OCI-LY1 (cell line): ENCODE data around the gene B2M.

ENCODE experiments used
- H2AFZ ChIP-seq: fragments of 200-600 bp; sonication (generic), shearing (Covaris generic); 2 replicates; pipeline ENCODE4 v1.6.0; 2014; ENCODE audit warnings: antibody characterized with exemption, mild to moderate bottlenecking, low read length
- H3F3A ChIP-seq: fragments of 200-600 bp; sonication (generic), shearing (Covaris generic); 2 replicates; pipeline ENCODE4 v1.6.0; 2014; ENCODE audit warnings: mild to moderate bottlenecking, antibody characterized with exemption, low read length, moderate library complexity; ENCODE audit not compliant: insufficient read depth
- H3K27ac ChIP-seq: fragments of 200-600 bp; sonication (generic); 2 replicates; pipeline ENCODE4 v1.5.1; 2014; ENCODE audit warnings: low read length, mixed run types, mild to moderate bottlenecking, low read depth; ENCODE audit not compliant: poor library complexity, severe bottlenecking
- H3K27me3 ChIP-seq: fragments of 200-600 bp; sonication (generic); 2 replicates; pipeline ENCODE4 v1.6.0; 2014; ENCODE audit warnings: antibody characterized with exemption, mild to moderate bottlenecking, low read length, moderate library complexity; ENCODE audit not compliant: insufficient read depth
- H3K36me3 ChIP-seq: fragments of 200-600 bp; sonication (generic); 2 replicates; pipeline ENCODE4 v1.6.1; 2014; ENCODE audit warnings: mild to moderate bottlenecking, antibody characterized with exemption, low read length, moderate library complexity, mixed read lengths; ENCODE audit not compliant: insufficient read depth
- H3K4me1 ChIP-seq: fragments of 200-600 bp; sonication (generic); 2 replicates; pipeline ENCODE4 v1.5.1; 2014; ENCODE audit warnings: mild to moderate bottlenecking, low read length, moderate library complexity; ENCODE audit not compliant: insufficient read depth, severe bottlenecking
- H3K4me2 ChIP-seq: fragments of 200-600 bp; sonication (generic), shearing (Covaris generic); 2 replicates; pipeline ENCODE4 v1.6.1; 2014; ENCODE audit warnings: low read length
- H3K4me3 ChIP-seq: fragments of 200-600 bp; sonication (generic); 2 replicates; pipeline ENCODE4 v1.5.1; 2014; ENCODE audit warnings: low read length, low read depth, mild to moderate bottlenecking, mixed read lengths; ENCODE audit not compliant: poor library complexity, severe bottlenecking
- H3K79me2 ChIP-seq: fragments of 200-600 bp; shearing (Covaris generic); 2 replicates; pipeline ENCODE4 v1.6.1; 2016; ENCODE audit warnings: mixed run types, low read length, mixed read lengths; ENCODE audit not compliant: insufficient read depth
- H3K9ac ChIP-seq: fragments of 200-600 bp; sonication (generic), shearing (Covaris generic); 2 replicates; pipeline ENCODE4 v1.6.1; 2014; ENCODE audit warnings: mild to moderate bottlenecking, low read length, mixed read lengths
- H3K9me2 ChIP-seq: fragments of 200-600 bp; sonication (generic), shearing (Covaris generic); 2 replicates; pipeline ENCODE4 v1.6.1; 2014; ENCODE audit warnings: low read depth, mild to moderate bottlenecking, low read length, mixed read lengths
- H3K9me3 ChIP-seq: fragments of 200-600 bp; shearing (Covaris generic); 2 replicates; pipeline ENCODE4 v1.6.1; 2014; ENCODE audit warnings: low read length, mixed read lengths
- H4K20me1 ChIP-seq: fragments of 200-600 bp; sonication (generic), shearing (Covaris generic); 2 replicates; pipeline ENCODE4 v1.6.0; 2016; ENCODE audit warnings: mild to moderate bottlenecking, low read length; ENCODE audit not compliant: insufficient read depth
- CTCF ChIP-seq: fragments of 200-600 bp; sonication (generic), shearing (Covaris generic); IDR thresholded peaks from 2 replicates; pipeline ENCODE4 v1.5.1; 2017; ENCODE audit warnings: mild to moderate bottlenecking, antibody characterized with exemption, low read length, moderate library complexity, mixed read lengths
- EZH2 ChIP-seq: fragments of 200-600 bp; sonication (generic), shearing (Covaris generic); IDR thresholded peaks from 2 replicates; pipeline ENCODE4 v1.8.0; 2017; ENCODE audit warnings: borderline replicate concordance, mixed run types, mild to moderate bottlenecking, antibody characterized with exemption, low read length, moderate library complexity, mixed read lengths

The B2M gene

GRCh38 chr15:44715142-44715796 lies 4.0 kb downstream of the B2M start:
- H3K4me3 ChIP-seq = no peak overlapping the region
- H3K27me3 ChIP-seq = no peaks in the 10 kb centered on the region
- no peak overlapping the region for H2AFZ ChIP-seq
- no peaks in the 10 kb centered on the region for H3K9me2 ChIP-seq
- peaks cover 59% of the 10 kb centered on the region for H3K36me3 ChIP-seq
- H3K4me2 ChIP-seq = no peak overlapping the region
- H3K4me1 ChIP-seq = peaks cover 46% of the 10 kb centered on the region
- H3K9me3 ChIP-seq = no peaks in the 10 kb centered on the region
- H3F3A ChIP-seq = 0 out of 2 replicates have a peak, but pooled peaks cover 4% of the 10 kb centered on the region
- H3K27ac ChIP-seq = no peak overlapping the region
- H3K9ac ChIP-seq = no peak overlapping the region
- H4K20me1 ChIP-seq = 0 out of 2 replicates have a peak, but pooled peaks cover 3% of the 10 kb centered on the region
- no peak for TF ChIP-seq CTCF
- no peak for TF ChIP-seq EZH2
- H3K79me2 ChIP-seq = peaks cover 34% of the 10 kb centered on the region

- peaks cover 34% of the 10 kb centered on the region for H3K79me2 ChIP-seq
- no peaks in the 10 kb centered on the region for H3K27me3 ChIP-seq
- H3K36me3 ChIP-seq = peaks cover 59% of the 10 kb centered on the region
- no peak overlapping the region for H2AFZ ChIP-seq
- H3K9me3 ChIP-seq = no peaks in the 10 kb centered on the region
- no peak for TF ChIP-seq CTCF
- TF ChIP-seq EZH2 = no peak
- H3K4me3 ChIP-seq = no peak overlapping the region
- no peaks in the 10 kb centered on the region for H3K9me2 ChIP-seq
- H3F3A ChIP-seq = 0 out of 2 replicates have a peak, but pooled peaks cover 4% of the 10 kb centered on the region
- H3K4me1 ChIP-seq = peaks cover 46% of the 10 kb centered on the region
- H3K9ac ChIP-seq = no peak overlapping the region
- H4K20me1 ChIP-seq = 0 out of 2 replicates have a peak, but pooled peaks cover 3% of the 10 kb centered on the region
- H3K4me2 ChIP-seq = no peak overlapping the region
- no peak overlapping the region for H3K27ac ChIP-seq
Measured at GRCh38 chr15:44715797-44716334, 4.5 kb downstream of the B2M start.

GRCh38 chr15:44716983-44717602 lies 5.8 kb downstream of the B2M start:
- Histone ChIP-seq H2AFZ (no peak overlapping the region), H3K4me2 (no peak overlapping the region), H3K9me3 (no peaks in the 10 kb centered on the region), H3K9me2 (no peaks in the 10 kb centered on the region), H3K36me3 (peaks cover 58% of the 10 kb centered on the region), H3K4me3 (no peak overlapping the region), H3K9ac (no peak overlapping the region), H3K79me2 (peaks cover 27% of the 10 kb centered on the region), H4K20me1 (0 out of 2 replicates have a peak, but pooled peaks cover 3% of the 10 kb centered on the region), H3K27ac (no peak overlapping the region), H3F3A (peaks cover 4% of the 10 kb centered on the region; the same call in 1 of the 2 replicates), H3K27me3 (no peaks in the 10 kb centered on the region), H3K4me1 (peaks cover 55% of the 10 kb centered on the region)
- TF ChIP-seq CTCF (no peak), EZH2 (no peak)
